KMS-11 (cell line): ENCODE results near the gene FHIT.

Experiments
- H2AFZ ChIP-seq: fragments of 200-600 bp; sonication (generic); 2 replicates; pipeline ENCODE4 v1.6.1; 2016; ENCODE audit warnings: antibody characterized with exemption, mixed run types, low read depth
- H3K27ac ChIP-seq: fragments of 200-600 bp; sonication (generic); 2 replicates; pipeline ENCODE4 v1.6.1; 2016; ENCODE audit warnings: mild to moderate bottlenecking, mixed run types
- H3K27me3 ChIP-seq: fragments of 200-600 bp; sonication (generic); 2 replicates; pipeline ENCODE4 v1.6.1; 2017; ENCODE audit warnings: mild to moderate bottlenecking, low read depth, mixed run types, moderate library complexity; ENCODE audit not compliant: insufficient read depth
- H3K36me3 ChIP-seq: fragments of 200-600 bp; sonication (generic); 2 replicates; pipeline ENCODE4 v1.6.1; 2017; ENCODE audit warnings: mild to moderate bottlenecking, mixed run types; ENCODE audit not compliant: insufficient read depth
- H3K4me1 ChIP-seq: fragments of 200-600 bp; sonication (generic); 2 replicates; pipeline ENCODE4 v1.6.1; 2016; ENCODE audit warnings: mild to moderate bottlenecking, low read depth, mixed run types; ENCODE audit not compliant: poor library complexity, severe bottlenecking
- H3K4me2 ChIP-seq: fragments of 200-600 bp; sonication (generic); 2 replicates; pipeline ENCODE4 v1.7.0; 2016; ENCODE audit warnings: mild to moderate bottlenecking, mixed run types
- H3K4me3 ChIP-seq: fragments of 200-600 bp; sonication (generic); IDR thresholded peaks from 2 replicates; pipeline ENCODE4 v1.6.1; 2017; ENCODE audit warnings: low read depth, low read length, mixed read lengths; ENCODE audit not compliant: insufficient read depth
- H3K79me2 ChIP-seq: fragments of 200-600 bp; sonication (generic); 2 replicates; pipeline ENCODE4 v1.6.1; 2016; ENCODE audit warnings: low read depth, mixed run types; ENCODE audit not compliant: insufficient read depth
- H3K9ac ChIP-seq: fragments of 200-600 bp; sonication (generic); 2 replicates; pipeline ENCODE4 v1.6.1; 2016; ENCODE audit warnings: mild to moderate bottlenecking, mixed run types
- H4K20me1 ChIP-seq: fragments of 200-600 bp; sonication (generic); 2 replicates; pipeline ENCODE4 v1.6.1; 2016; ENCODE audit warnings: mild to moderate bottlenecking, mixed run types; ENCODE audit not compliant: insufficient read depth
- TF ChIP-seq, protein P1 (sequence below): fragments of 200-600 bp; sonication (generic); conservative IDR thresholded peaks from 2 replicates; pipeline ENCODE4 v1.6.1; 2017; ENCODE audit warnings: low read depth, mild to moderate bottlenecking, antibody characterized with exemption, low read length, moderate library complexity, mixed read lengths

FHIT gene

DNA sequence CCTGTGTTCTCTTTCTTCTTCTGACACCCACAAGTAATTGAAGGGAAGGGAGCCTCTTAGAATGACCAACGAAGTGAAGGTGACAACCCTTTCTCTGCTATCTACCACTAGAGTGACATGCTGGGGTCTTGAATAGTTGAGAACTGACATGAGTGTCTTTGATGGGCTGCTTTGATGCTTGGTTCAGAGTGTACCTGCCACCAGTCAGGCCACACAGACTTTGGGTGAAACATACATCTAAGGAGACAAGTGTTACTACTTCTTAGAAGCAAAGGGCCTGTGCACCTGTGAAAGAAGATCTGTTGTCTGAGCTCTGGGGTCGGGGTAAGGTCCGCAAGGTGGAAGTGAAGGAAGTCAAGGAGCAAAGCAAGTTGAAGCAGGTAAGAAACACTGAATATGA is 1160.7 kb downstream of the FHIT start:
- Histone ChIP-seq H2AFZ (no peak overlapping the region), H3K4me3 (no peak overlapping the region), H3K27ac (no peak overlapping the region), H3K9ac (no peak overlapping the region), H3K4me2 (no peak overlapping the region), H3K36me3 (no peaks in the 10 kb centered on the region), H4K20me1 (no peaks in the 10 kb centered on the region), H3K4me1 (no peaks in the 10 kb centered on the region), H3K27me3 (no peaks in the 10 kb centered on the region), H3K79me2 (no peaks in the 10 kb centered on the region)
- TF ChIP-seq, protein P1, sequence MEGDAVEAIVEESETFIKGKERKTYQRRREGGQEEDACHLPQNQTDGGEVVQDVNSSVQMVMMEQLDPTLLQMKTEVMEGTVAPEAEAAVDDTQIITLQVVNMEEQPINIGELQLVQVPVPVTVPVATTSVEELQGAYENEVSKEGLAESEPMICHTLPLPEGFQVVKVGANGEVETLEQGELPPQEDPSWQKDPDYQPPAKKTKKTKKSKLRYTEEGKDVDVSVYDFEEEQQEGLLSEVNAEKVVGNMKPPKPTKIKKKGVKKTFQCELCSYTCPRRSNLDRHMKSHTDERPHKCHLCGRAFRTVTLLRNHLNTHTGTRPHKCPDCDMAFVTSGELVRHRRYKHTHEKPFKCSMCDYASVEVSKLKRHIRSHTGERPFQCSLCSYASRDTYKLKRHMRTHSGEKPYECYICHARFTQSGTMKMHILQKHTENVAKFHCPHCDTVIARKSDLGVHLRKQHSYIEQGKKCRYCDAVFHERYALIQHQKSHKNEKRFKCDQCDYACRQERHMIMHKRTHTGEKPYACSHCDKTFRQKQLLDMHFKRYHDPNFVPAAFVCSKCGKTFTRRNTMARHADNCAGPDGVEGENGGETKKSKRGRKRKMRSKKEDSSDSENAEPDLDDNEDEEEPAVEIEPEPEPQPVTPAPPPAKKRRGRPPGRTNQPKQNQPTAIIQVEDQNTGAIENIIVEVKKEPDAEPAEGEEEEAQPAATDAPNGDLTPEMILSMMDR: no peak

DNA sequence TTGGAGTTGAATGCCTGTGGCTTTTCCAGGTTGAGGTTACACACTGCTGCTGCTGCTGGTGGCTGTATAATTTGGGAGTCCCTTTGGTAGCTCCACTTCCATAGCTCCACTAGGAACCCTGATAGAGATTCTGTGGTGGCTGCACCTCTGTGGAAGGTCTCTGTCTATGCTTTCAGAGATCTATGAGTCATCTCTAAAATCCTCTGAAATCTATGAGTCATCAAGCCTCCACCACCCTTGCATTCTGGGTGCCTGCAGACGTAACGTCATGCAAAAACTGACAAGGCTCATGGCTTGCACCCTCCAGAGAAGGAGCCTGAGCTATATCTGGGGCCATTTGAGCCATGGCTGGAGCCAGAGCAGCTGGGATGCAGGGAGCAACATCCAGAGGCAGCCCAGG is 1164.4 kb downstream of the FHIT start:
- Histone ChIP-seq H3K4me1 (no peaks in the 10 kb centered on the region), H3K79me2 (no peaks in the 10 kb centered on the region), H3K9ac (no peak overlapping the region), H3K27ac (no peak overlapping the region), H3K27me3 (no peaks in the 10 kb centered on the region), H4K20me1 (no peaks in the 10 kb centered on the region), H3K4me3 (no peak overlapping the region), H2AFZ (no peak overlapping the region), H3K4me2 (no peak overlapping the region), H3K36me3 (no peaks in the 10 kb centered on the region)
- TF ChIP-seq, protein P1: no peak

DNA sequence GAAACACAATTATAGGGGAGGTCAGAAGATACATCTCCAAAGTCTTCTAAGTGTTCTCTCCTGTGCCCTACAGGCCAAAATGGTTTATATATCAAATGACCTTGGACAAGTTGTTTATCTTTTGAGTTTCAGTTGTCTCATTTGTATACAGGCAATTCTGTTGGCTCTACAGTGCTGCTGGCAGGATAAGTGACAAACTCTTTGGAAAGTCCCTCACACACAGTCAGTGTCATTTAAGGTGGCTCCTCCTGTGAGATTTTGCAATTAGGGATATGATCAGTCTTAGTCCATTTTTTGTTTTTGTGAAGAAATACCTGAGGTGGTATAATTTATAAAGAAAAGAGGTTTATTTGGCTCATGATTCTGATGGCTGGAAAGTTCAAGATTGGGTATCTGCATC is 1165.6 kb downstream of the FHIT start:
- no peaks in the 10 kb centered on the region for H3K4me1 ChIP-seq
- no peak overlapping the region for H3K4me2 ChIP-seq
- H3K27ac ChIP-seq: no peak overlapping the region
- H3K36me3 ChIP-seq: no peaks in the 10 kb centered on the region
- TF ChIP-seq, protein P1: no peak
- no peak overlapping the region for H3K4me3 ChIP-seq
- no peaks in the 10 kb centered on the region for H3K27me3 ChIP-seq
- no peaks in the 10 kb centered on the region for H4K20me1 ChIP-seq
- H3K9ac ChIP-seq: no peak overlapping the region
- H3K79me2 ChIP-seq: no peaks in the 10 kb centered on the region
- no peak overlapping the region for H2AFZ ChIP-seq

DNA sequence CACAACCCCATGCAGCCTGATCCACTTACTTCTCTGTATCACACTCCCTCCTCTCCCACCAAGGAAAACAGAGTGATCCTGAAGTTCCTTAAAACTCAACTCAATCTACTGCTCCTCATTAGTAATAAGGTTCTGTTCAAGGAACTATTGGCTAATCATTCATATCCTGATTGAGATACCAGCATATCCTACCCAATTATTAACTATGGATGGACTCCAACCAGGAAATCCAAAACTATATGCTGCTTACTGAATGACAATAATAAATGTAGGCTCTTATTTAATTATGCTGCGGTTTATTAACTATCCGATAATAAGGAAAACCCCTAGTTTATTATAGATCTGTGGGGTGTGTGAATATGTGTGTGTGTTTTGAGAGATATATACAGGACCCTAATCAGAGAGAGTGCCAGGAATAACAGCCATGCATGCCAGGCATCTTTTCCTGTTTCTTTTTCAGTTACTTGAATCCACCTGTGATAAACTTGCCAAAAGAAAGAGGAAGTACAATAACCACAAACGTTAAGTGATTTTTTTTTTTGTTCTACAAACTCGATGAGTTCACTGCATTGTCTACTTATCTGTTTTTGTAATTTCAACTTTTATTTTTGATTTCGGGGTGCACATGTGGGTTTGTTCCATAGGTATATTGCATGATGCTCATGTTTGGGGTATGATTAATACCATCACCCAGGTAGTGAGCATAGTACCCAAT is 1169.7 kb downstream of the FHIT start:
- Histone ChIP-seq H3K4me2 (no peak overlapping the region), H3K27me3 (no peaks in the 10 kb centered on the region), H3K9ac (no peak overlapping the region), H4K20me1 (no peaks in the 10 kb centered on the region), H3K4me1 (no peaks in the 10 kb centered on the region), H3K36me3 (no peaks in the 10 kb centered on the region), H2AFZ (no peak overlapping the region), H3K79me2 (no peaks in the 10 kb centered on the region), H3K27ac (no peak overlapping the region), H3K4me3 (no peak overlapping the region)
- TF ChIP-seq, protein P1: no peak
